Measurements from ENCODE around the gene MAD1L1. TPM values are rescaled to one million over a fixed set of nuclear protein-coding genes. Genes with fewer than 3 reads are reported as not detected.
"Not testable (repeated sequence)": the region's sequence is repeated elsewhere in the genome, so short reads cannot be mapped to it uniquely, and the experiment has no call there.

The MAD1L1 gene
- total and polyA plus RNA-seq, 4 donors, result 29.3 to 44.1 (median 35.8) TPM

GRCh38 chr7:1844336-1844950, 388.3 kb downstream of the MAD1L1 start:
- Histone ChIP-seq H3K4me3 (ENCODE audit: low read depth, low read length) (no peak overlapping the region), H3K4me1 (ENCODE audit: control insufficient read depth, insufficient read depth, low read length) (peaks cover 63% of the 10 kb centered on the region), H3K27ac (ENCODE audit: low read depth, low read length) (no peak overlapping the region), H3K9me3 (ENCODE audit: control insufficient read depth, insufficient read depth, low read length) (no peaks in the 10 kb centered on the region), H3K36me3 (ENCODE audit: control insufficient read depth, insufficient read depth, low read length) (peaks cover 43% of the 10 kb centered on the region), H3K27me3 (ENCODE audit: control insufficient read depth, insufficient read depth, low read length) (no peaks in the 10 kb centered on the region)
- no peak for DNase-seq (ENCODE audit: low read depth in 4 of 6, low spot score in 6 of 6)
- WGBS (ENCODE audit: insufficient coverage), result 79% methylated on average over 26 of the region's 26 CpGs

DNA sequence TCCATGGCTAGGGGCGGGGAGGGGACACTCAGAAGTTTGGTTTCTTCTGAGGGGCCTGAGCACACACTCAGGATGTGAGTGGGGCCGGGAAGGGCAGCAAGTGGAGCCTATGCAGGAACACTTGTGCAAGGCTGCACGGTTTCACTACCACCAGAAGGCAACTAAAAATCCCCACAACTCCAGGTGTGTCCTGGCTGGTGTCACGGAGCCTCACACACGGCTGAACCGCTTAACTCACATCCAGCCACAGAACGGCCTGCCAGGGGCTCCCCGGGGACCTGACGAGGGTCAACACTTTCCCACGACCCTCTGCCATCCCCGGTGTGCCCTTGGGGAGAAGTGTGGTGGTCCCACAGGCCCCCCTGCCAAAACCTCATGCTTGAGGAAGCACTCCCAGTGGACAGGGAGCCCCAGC, 388.8 kb downstream of the MAD1L1 start:
- Histone ChIP-seq H3K4me1 (ENCODE audit: control insufficient read depth, insufficient read depth, low read length) (peaks cover 58% of the 10 kb centered on the region), H3K27me3 (ENCODE audit: control insufficient read depth, insufficient read depth, low read length) (no peaks in the 10 kb centered on the region), H3K9me3 (ENCODE audit: control insufficient read depth, insufficient read depth, low read length) (no peaks in the 10 kb centered on the region), H3K27ac (ENCODE audit: low read depth, low read length) (no peak overlapping the region), H3K36me3 (ENCODE audit: control insufficient read depth, insufficient read depth, low read length) (peaks cover 43% of the 10 kb centered on the region), H3K4me3 (ENCODE audit: low read depth, low read length) (no peak overlapping the region)
- DNase-seq (ENCODE audit: low read depth in 4 of 6, low spot score in 6 of 6), result no peak
- WGBS (ENCODE audit: insufficient coverage), result 70% methylated on average over 7 of the region's 11 CpGs

DNA sequence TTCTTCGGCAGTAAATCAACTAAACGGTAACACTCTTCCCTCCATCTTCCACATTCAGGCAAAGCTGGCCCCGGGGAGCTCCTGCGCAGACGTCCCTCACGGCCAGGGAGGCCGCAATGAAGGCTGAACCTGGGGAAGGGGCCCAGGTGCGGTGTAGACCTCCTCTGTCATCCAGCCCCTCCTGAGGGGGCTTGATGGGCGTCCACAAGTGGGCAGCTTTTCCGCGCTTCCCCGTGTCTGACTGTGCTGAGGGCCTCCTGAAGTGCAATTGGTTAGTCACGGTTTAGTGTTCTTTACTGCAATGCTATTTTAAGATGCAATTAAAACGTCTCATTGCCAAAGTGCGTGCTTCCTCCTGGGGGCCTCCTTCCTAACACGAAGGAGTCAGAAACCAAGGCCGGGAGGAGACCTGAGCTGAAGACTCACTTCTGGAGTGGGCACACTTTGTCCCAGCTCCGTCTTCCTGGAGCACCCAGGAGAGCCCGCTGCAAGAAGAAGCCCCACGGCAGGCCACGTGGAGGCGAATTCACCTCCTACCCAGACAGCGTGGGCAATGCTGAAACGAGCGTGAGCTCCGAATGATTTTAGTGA, 389.4 kb downstream of the MAD1L1 start:
- no peaks in the 10 kb centered on the region for H3K9me3 ChIP-seq (ENCODE audit: control insufficient read depth, insufficient read depth, low read length)
- H3K4me1 ChIP-seq (ENCODE audit: control insufficient read depth, insufficient read depth, low read length), result peaks cover 57% of the 10 kb centered on the region
- H3K27me3 ChIP-seq (ENCODE audit: control insufficient read depth, insufficient read depth, low read length), result no peaks in the 10 kb centered on the region
- no peak overlapping the region for H3K4me3 ChIP-seq (ENCODE audit: low read depth, low read length)
- peaks cover 43% of the 10 kb centered on the region for H3K36me3 ChIP-seq (ENCODE audit: control insufficient read depth, insufficient read depth, low read length)
- DNase-seq (ENCODE audit: low read depth in 4 of 6, low spot score in 6 of 6), result peak in 1 of 6 donors; percentile 91
- no peak overlapping the region for H3K27ac ChIP-seq (ENCODE audit: low read depth, low read length)
- 50% methylated on average over 22 of the region's 26 CpGs for WGBS (ENCODE audit: insufficient coverage)

DNA sequence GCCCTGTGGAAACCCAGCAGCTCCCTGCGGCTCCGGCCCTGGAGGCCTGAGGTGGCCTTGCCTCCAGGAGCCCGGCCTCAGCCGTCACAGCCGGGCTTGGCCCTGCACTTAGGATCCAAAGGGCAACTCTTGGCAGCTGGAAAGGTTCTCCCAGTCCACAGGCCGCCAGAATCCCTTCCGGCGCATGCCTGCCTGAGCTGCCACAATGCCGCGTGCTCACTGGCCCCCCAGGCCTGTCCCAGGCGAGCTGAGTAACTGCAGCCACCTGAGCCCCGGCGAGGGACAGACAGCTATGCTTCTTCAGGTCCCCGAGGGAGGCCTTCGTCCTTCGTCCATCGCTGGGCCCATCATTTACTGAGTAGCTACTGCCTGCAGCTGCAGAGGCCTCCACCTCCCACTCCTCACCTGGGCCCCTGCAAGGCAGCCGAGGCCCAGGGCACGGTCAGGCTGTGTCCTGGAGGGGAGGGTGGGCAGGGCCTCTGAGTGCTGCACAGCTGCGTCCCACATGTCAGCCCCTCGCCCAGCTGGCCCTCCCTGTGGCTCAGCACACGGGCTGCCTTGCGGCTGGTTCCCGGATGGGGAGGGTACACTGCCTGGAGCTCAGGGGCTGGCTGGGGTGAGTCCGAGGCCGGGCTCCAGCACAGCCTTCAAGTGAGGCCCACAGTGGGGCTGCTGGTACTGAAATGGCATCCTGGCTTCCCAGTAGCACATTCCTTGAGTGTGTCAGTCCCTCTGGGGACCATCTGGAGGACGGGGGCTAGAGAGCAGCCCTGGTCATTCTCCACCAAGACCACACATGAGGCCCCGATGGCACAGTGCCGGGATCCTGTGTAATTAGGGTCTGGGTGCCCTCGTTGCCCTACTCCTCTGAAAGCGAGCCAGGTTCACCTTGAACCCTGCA, 390.2 kb downstream of the MAD1L1 start:
- 65% methylated on average over 28 of the region's 31 CpGs for WGBS (ENCODE audit: insufficient coverage)
- peaks cover 42% of the 10 kb centered on the region for H3K36me3 ChIP-seq (ENCODE audit: control insufficient read depth, insufficient read depth, low read length)
- no peaks in the 10 kb centered on the region for H3K27me3 ChIP-seq (ENCODE audit: control insufficient read depth, insufficient read depth, low read length)
- no peak overlapping the region for H3K4me3 ChIP-seq (ENCODE audit: low read depth, low read length)
- peaks cover 57% of the 10 kb centered on the region for H3K4me1 ChIP-seq (ENCODE audit: control insufficient read depth, insufficient read depth, low read length)
- H3K27ac ChIP-seq (ENCODE audit: low read depth, low read length), result no peak overlapping the region
- H3K9me3 ChIP-seq (ENCODE audit: control insufficient read depth, insufficient read depth, low read length), result no peaks in the 10 kb centered on the region
- DNase-seq (ENCODE audit: low read depth in 4 of 6, low spot score in 6 of 6), result peak in 1 of 6 donors; percentile 54

GRCh38 chr7:1841286-1842021, 391.3 kb downstream of the MAD1L1 start:
- not testable (repeated sequence) for H3K4me3 ChIP-seq (ENCODE audit: low read depth, low read length); H3K27me3 ChIP-seq (ENCODE audit: control insufficient read depth, insufficient read depth, low read length); H3K9me3 ChIP-seq (ENCODE audit: control insufficient read depth, insufficient read depth, low read length); H3K27ac ChIP-seq (ENCODE audit: low read depth, low read length); DNase-seq (ENCODE audit: low read depth in 4 of 6, low spot score in 6 of 6)
- Histone ChIP-seq H3K4me1 (ENCODE audit: control insufficient read depth, insufficient read depth, low read length) (peaks cover 53% of the 10 kb centered on the region), H3K36me3 (ENCODE audit: control insufficient read depth, insufficient read depth, low read length) (peaks cover 38% of the 10 kb centered on the region)
- WGBS (ENCODE audit: insufficient coverage), result 91% methylated on average over 33 of the region's 40 CpGs

DNA sequence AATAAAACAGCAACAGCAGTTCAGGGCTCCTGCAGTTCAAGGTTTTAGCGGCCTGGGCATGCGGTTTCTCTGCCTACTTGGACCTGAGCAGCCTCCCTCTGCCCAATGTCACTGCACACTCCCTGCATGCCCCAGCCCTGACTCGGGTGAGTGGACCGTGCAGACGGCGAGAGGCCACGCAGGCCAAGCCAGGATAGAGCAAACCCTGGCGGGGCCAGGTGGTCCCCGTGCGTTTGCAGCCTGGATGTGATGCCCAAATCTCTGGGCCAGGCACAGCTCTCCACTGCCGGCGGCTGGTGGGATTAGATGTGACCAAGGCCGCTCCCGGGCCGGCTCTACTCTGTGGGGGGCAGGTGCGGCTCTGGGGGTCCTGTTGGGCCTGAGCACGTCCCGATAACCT, 392.0 kb downstream of the MAD1L1 start:
- DNase-seq (ENCODE audit: low read depth in 4 of 6, low spot score in 6 of 6); H3K27ac ChIP-seq (ENCODE audit: low read depth, low read length); H3K4me3 ChIP-seq (ENCODE audit: low read depth, low read length); H3K27me3 ChIP-seq (ENCODE audit: control insufficient read depth, insufficient read depth, low read length); H3K9me3 ChIP-seq (ENCODE audit: control insufficient read depth, insufficient read depth, low read length): not testable (repeated sequence)
- Histone ChIP-seq H3K4me1 (ENCODE audit: control insufficient read depth, insufficient read depth, low read length) (peaks cover 46% of the 10 kb centered on the region), H3K36me3 (ENCODE audit: control insufficient read depth, insufficient read depth, low read length) (peaks cover 35% of the 10 kb centered on the region)
- 87% methylated on average over 7 of the region's 18 CpGs for WGBS (ENCODE audit: insufficient coverage)

DNA sequence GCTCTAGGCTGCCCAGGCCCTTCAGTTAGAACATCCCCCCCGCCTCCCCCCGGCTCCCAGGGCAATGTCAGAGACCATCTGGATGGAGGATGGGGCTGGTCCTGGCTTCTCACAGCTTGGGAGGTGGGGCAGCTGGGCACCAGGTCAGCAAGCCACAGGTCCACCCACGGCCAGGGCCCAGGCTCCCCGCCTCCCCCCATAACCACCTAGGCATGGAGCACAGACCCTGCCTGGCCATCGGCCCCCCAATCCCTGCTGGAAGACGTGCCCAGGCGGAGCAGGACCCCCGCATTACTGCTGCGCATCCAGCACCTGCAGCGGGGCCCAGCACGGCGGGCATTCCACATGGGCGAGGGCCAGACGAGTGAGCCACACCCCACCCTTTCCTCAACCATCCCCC, 393.0 kb downstream of the MAD1L1 start:
- Histone ChIP-seq H3K4me1 (ENCODE audit: control insufficient read depth, insufficient read depth, low read length) (peaks cover 36% of the 10 kb centered on the region), H3K27me3 (ENCODE audit: control insufficient read depth, insufficient read depth, low read length) (no peaks in the 10 kb centered on the region), H3K36me3 (ENCODE audit: control insufficient read depth, insufficient read depth, low read length) (peaks cover 29% of the 10 kb centered on the region), H3K4me3 (ENCODE audit: low read depth, low read length) (no peak overlapping the region), H3K9me3 (ENCODE audit: control insufficient read depth, insufficient read depth, low read length) (no peaks in the 10 kb centered on the region), H3K27ac (ENCODE audit: low read depth, low read length) (no peak overlapping the region)
- WGBS (ENCODE audit: insufficient coverage), result 92% methylated on average over 6 of the region's 14 CpGs
- DNase-seq (ENCODE audit: low read depth in 4 of 6, low spot score in 6 of 6), result no peak

GRCh38 chr7:1838911-1839531, 393.7 kb downstream of the MAD1L1 start:
- not testable (repeated sequence) for H3K27ac ChIP-seq (ENCODE audit: low read depth, low read length); DNase-seq (ENCODE audit: low read depth in 4 of 6, low spot score in 6 of 6); H3K4me3 ChIP-seq (ENCODE audit: low read depth, low read length); H3K27me3 ChIP-seq (ENCODE audit: control insufficient read depth, insufficient read depth, low read length); H3K9me3 ChIP-seq (ENCODE audit: control insufficient read depth, insufficient read depth, low read length)
- H3K36me3 ChIP-seq (ENCODE audit: control insufficient read depth, insufficient read depth, low read length), result peaks cover 22% of the 10 kb centered on the region
- H3K4me1 ChIP-seq (ENCODE audit: control insufficient read depth, insufficient read depth, low read length), result peaks cover 29% of the 10 kb centered on the region
- WGBS (ENCODE audit: insufficient coverage), result 84% methylated on average over 16 of the region's 21 CpGs

GRCh38 chr7:1838544-1838872, 394.2 kb downstream of the MAD1L1 start:
- not testable (repeated sequence) for H3K27ac ChIP-seq (ENCODE audit: low read depth, low read length); H3K27me3 ChIP-seq (ENCODE audit: control insufficient read depth, insufficient read depth, low read length); H3K4me3 ChIP-seq (ENCODE audit: low read depth, low read length); H3K9me3 ChIP-seq (ENCODE audit: control insufficient read depth, insufficient read depth, low read length); DNase-seq (ENCODE audit: low read depth in 4 of 6, low spot score in 6 of 6)
- 65% methylated on average over 7 of the region's 13 CpGs for WGBS (ENCODE audit: insufficient coverage)
- H3K4me1 ChIP-seq (ENCODE audit: control insufficient read depth, insufficient read depth, low read length), result peaks cover 24% of the 10 kb centered on the region
- peaks cover 21% of the 10 kb centered on the region for H3K36me3 ChIP-seq (ENCODE audit: control insufficient read depth, insufficient read depth, low read length)

All from spinal cord (tissue), 10 donors.